Right lobe of liver (tissue), 4 donors: ENCODE data around the gene CDHR3.

Experiments
- CTCF ChIP-seq, 4 donors: fragments of 200-600 bp in 3 of 4; fragments of 450-650 bp in 1 of 4; IDR thresholded peaks; one replicate each; pipeline versions ENCODE4 v1.5.1 to v1.8.0; 2016 to 2022; ENCODE audit warnings: antibody characterized with exemption in 4 of 4, mild to moderate bottlenecking in 2 of 4
- POLR2A ChIP-seq: fragments of 450-650 bp; IDR thresholded peaks from one replicate; pipeline ENCODE4 v1.6.1; 2017; ENCODE audit warnings: antibody characterized with exemption, mild to moderate bottlenecking
- donor health status: DM: no; HTN: no; CAD: no.
- donor health status: DM: no; HTN: no; CAD: no.
- donor health status: DM: no; HTN: yes; CAD: no.

GRCh38 chr7:105917659-105918058, 45.4 kb upstream of the CDHR3 start:
- TF ChIP-seq CTCF (IDR thresholded peaks at IDR 0.05): no peak
- no peak for TF ChIP-seq POLR2A
